ENCODE data around the gene PRDM16. TPM values are rescaled to one million over a fixed set of nuclear protein-coding genes. Genes with fewer than 3 reads are reported as not detected.

Gene PRDM16
- total RNA-seq, 1 experiment from 2014 or later: 0.17 TPM

DNA sequence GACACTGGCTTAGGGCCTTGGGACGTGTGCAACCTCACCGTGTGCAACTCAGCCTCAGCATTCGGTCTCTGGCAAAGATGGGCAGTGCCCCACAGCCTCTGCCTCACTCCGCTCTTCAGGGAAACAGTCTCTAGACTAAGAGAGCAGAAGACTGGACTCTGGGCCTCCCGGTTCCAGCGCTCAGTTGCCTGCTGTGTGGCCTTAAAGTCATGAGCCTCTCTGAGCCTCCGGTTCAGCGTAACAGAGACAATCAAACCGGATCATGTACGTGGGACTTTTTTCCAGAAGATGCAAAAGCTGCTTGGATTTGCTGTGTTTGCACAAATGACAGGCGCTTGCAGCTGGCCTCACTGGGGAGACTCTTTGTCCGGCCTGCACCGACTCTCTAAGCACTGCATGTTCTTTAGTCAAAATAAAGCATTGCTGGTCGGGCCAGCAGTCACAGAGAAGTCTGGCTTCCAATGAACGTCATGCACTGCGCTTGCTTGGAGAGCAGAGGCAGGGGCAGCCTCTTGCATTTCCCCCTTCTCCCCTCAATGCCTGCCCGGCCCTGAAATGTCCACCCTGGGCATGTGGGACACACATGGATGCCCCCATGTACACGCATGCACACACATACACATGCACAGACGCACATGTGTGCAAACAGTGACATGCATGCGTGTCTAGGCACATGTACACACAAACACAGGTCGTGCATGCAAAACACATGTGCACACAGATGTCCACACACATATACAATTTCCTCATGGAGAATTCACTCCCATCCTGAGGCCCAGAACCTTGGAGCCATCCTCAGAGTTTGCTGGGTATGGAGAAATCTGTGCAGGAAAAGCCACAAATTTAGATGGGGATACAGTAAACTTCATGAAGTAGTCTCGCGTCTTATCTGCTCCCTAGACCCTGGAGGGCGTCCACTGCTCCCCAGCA lies 152.4 kb downstream of the PRDM16 start:
- no peaks in the 10 kb centered on the region for H4K20me1 ChIP-seq (ENCODE audit: control insufficient read depth, insufficient read depth, insufficient read length)
- TF ChIP-seq, protein P1, sequence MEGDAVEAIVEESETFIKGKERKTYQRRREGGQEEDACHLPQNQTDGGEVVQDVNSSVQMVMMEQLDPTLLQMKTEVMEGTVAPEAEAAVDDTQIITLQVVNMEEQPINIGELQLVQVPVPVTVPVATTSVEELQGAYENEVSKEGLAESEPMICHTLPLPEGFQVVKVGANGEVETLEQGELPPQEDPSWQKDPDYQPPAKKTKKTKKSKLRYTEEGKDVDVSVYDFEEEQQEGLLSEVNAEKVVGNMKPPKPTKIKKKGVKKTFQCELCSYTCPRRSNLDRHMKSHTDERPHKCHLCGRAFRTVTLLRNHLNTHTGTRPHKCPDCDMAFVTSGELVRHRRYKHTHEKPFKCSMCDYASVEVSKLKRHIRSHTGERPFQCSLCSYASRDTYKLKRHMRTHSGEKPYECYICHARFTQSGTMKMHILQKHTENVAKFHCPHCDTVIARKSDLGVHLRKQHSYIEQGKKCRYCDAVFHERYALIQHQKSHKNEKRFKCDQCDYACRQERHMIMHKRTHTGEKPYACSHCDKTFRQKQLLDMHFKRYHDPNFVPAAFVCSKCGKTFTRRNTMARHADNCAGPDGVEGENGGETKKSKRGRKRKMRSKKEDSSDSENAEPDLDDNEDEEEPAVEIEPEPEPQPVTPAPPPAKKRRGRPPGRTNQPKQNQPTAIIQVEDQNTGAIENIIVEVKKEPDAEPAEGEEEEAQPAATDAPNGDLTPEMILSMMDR (conservative IDR thresholded peaks at IDR 0.05): no peak
- no peak overlapping the region for H2AFZ ChIP-seq (ENCODE audit: low read length)
- H3K9ac ChIP-seq (ENCODE audit: extremely low read depth, insufficient read length, low read length): no peak overlapping the region
- no peak overlapping the region for H3K4me2 ChIP-seq (ENCODE audit: insufficient read depth, insufficient read length, low read length)
- H4K8ac ChIP-seq (replicated peaks; ENCODE audit: insufficient read length, low read depth, low read length): no peak overlapping the region
- Mint-ChIP-seq H3K36me3 (ENCODE audit: insufficient read depth in 1 of 3, low read depth in 3 of 3) (no peaks in the 10 kb centered on the region), H3K4me3 (no peak overlapping the region), H3K9me3 (no peaks in the 10 kb centered on the region), H3K4me1 (peaks cover 2 to 29% of the 10 kb centered on the region in 2 experiments), H3K27me3 (ENCODE audit: low read depth) (peaks cover 3% of the 10 kb centered on the region), H3K27ac (peak overlapping the region in 2 of 3 experiments; percentile 28 to 74; a peak in 1 of 7 replicates)
- H3K27me3 ChIP-seq (ENCODE audit: insufficient read depth, low read length): no peaks in the 10 kb centered on the region
- no peaks in the 10 kb centered on the region for H3K79me1 ChIP-seq (ENCODE audit: insufficient read depth, low read depth, low read length, poor library complexity, severe bottlenecking)
- no peak for DNase-seq
- H3K23me2 ChIP-seq (ENCODE audit: insufficient read length, low read depth, low read length, poor library complexity, severe bottlenecking): no peaks in the 10 kb centered on the region
- H2BK15ac ChIP-seq (ENCODE audit: low read depth, low read length): no peak overlapping the region
- H2BK20ac ChIP-seq (ENCODE audit: low read depth, low read length, poor library complexity, severe bottlenecking): no peak overlapping the region
- H3K18ac ChIP-seq (ENCODE audit: insufficient read length, low read depth, low read length): no peak overlapping the region
- H3K4me1 ChIP-seq (ENCODE audit: insufficient read depth, low read length): no peaks in the 10 kb centered on the region
- no peak overlapping the region for H2BK5ac ChIP-seq (ENCODE audit: insufficient read length, low read length)
- H2BK12ac ChIP-seq (ENCODE audit: insufficient read length, low read depth, low read length): no peak overlapping the region
- H4K5ac ChIP-seq (ENCODE audit: insufficient read length, low read depth, low read length): no peak overlapping the region
- H2BK120ac ChIP-seq (ENCODE audit: low read depth, low read length, poor library complexity, severe bottlenecking): no peak overlapping the region
- WGBS (ENCODE audit: extremely low coverage, insufficient read length, low lambda C conversion rate): no CpG with 5 or more reads among the region's 24 CpGs
- no peaks in the 10 kb centered on the region for H3K9me3 ChIP-seq (ENCODE audit: control insufficient read depth, low read depth, low read length)
- H3K56ac ChIP-seq (ENCODE audit: insufficient read length, low read depth, low read length): no peak overlapping the region
- no peaks in the 10 kb centered on the region for H3K79me2 ChIP-seq (ENCODE audit: insufficient read depth, low read length)
- H3K23ac ChIP-seq (ENCODE audit: insufficient read length, low read depth, low read length): no peak overlapping the region
- H3T11ph ChIP-seq (ENCODE audit: low read length): no peak overlapping the region
- H2AK5ac ChIP-seq (ENCODE audit: insufficient read length, low read length): no peak overlapping the region
- H3K27ac ChIP-seq (ENCODE audit: insufficient read length, low read depth, low read length): no peak overlapping the region
- H3K4ac ChIP-seq (ENCODE audit: low read depth, low read length): no peak overlapping the region
- H3K14ac ChIP-seq (ENCODE audit: insufficient read depth, low read length): no peak overlapping the region
- H4K91ac ChIP-seq (ENCODE audit: insufficient read length, low read depth, low read length): no peak overlapping the region

Measured in H9 (cell line).